ENCODE results near the gene LHX2.

The LHX2 gene

GRCh38 chr9:124005029-124005771 lies 6.4 kb upstream of the LHX2 start:
- TF ChIP-seq, protein P1, sequence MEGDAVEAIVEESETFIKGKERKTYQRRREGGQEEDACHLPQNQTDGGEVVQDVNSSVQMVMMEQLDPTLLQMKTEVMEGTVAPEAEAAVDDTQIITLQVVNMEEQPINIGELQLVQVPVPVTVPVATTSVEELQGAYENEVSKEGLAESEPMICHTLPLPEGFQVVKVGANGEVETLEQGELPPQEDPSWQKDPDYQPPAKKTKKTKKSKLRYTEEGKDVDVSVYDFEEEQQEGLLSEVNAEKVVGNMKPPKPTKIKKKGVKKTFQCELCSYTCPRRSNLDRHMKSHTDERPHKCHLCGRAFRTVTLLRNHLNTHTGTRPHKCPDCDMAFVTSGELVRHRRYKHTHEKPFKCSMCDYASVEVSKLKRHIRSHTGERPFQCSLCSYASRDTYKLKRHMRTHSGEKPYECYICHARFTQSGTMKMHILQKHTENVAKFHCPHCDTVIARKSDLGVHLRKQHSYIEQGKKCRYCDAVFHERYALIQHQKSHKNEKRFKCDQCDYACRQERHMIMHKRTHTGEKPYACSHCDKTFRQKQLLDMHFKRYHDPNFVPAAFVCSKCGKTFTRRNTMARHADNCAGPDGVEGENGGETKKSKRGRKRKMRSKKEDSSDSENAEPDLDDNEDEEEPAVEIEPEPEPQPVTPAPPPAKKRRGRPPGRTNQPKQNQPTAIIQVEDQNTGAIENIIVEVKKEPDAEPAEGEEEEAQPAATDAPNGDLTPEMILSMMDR (IDR thresholded peaks at IDR 0.05; ENCODE audit: low read depth, low read length): no peak
- DNase-seq (ENCODE audit: extremely low read depth, low read depth): no peak

GRCh38 chr9:124006448-124007361 lies 4.9 kb upstream of the LHX2 start:
- TF ChIP-seq, protein P1 (IDR thresholded peaks at IDR 0.05; ENCODE audit: low read depth, low read length): no peak
- DNase-seq (ENCODE audit: extremely low read depth, low read depth): no peak

DNA sequence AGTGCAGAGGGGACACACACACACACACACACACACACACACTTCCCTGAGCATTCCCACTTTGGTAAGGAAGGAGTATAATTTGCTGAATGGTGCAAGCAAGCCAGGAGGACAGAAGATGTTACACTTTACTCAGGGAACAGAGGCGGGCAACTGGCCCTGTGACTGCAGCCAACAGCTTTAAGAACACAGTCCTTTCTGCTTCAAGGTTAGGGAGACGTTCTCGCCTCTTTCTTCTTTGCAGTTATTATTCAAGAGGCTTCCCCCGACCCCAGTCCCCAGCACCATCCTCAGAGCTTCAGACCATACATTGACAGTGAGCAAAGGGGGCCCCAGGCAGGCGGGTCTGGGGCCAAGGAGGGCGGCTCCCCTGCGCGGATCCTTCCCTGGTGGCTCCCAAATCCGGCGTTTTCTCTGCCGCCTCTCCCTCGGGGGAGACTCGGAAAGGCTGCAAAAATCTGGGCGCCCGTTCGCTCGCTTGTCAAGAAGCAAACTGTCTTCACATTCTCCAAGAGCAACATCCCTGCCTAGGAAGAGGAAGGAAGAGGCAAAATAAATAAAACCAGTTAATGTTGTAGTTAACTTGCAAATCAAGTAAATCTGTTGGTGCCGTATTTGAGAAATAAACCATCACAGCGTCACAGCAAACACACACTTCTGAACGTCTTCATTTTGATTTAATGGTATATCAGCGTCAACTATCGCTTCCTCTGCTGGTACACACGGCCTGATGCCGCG lies 3.8 kb upstream of the LHX2 start:
- TF ChIP-seq, protein P1 (IDR thresholded peaks at IDR 0.05; ENCODE audit: low read depth, low read length): no peak

GRCh38 chr9:124008303-124008693 lies 3.3 kb upstream of the LHX2 start:
- TF ChIP-seq, protein P1 (IDR thresholded peaks at IDR 0.05; ENCODE audit: low read depth, low read length): no peak
- no peak for DNase-seq (ENCODE audit: extremely low read depth, low read depth)

More for the DNA sequence above, 3.8 kb upstream of the LHX2 start:
- no peak for DNase-seq (ENCODE audit: extremely low read depth, low read depth)

- TF ChIP-seq, protein P1 (IDR thresholded peaks at IDR 0.05; ENCODE audit: low read depth, low read length): no peak
- no peak for DNase-seq (ENCODE audit: extremely low read depth, low read depth)
These were observed 2.7 kb upstream of the LHX2 start for GRCh38 chr9:124008694-124009530.

- TF ChIP-seq, protein P1 (IDR thresholded peaks at IDR 0.05; ENCODE audit: low read depth, low read length): no peak
- no peak for DNase-seq (ENCODE audit: extremely low read depth, low read depth)
These were observed 1.9 kb upstream of the LHX2 start for GRCh38 chr9:124009531-124010217.

Data from AG09319 (cell line).